A375 (cell line): ENCODE measurements around the gene DAP. TPM values are rescaled to one million over a fixed set of nuclear protein-coding genes. Genes with fewer than 3 reads are reported as not detected.

ENCODE experiments used
- small RNA-seq: library from RNA; depleted of rRNA; stranded (forward); fragments of <200 nt; gene quantifications from one replicate; pipeline ENCODE3, GENCODE V24; 2014
- total RNA-seq: library from RNA; depleted of rRNA; stranded (reverse); fragments of >200 nt; shearing (Covaris generic); gene quantifications from 2 replicates; pipeline ENCODE4 v1.2.3, GENCODE V29; 2014; rRNA removed

DAP gene
- total RNA-seq = 33.6 and 34.5 TPM in 2 replicates

GRCh38 chr5:10761185-10761932, at the start of gene DAP:
DAP (minus strand) TSS chr5:10761234; CDS start chr5:10761068, 166 bp downstream.

Small RNA genes lying within 50 kb of the gene (small RNA-seq; reads per million reads assigned to genes)
- not detected for gene AC012629.4

Other genes starting within 250 kb of the DAP start
- gene ANKRD33B, start 197.2 kb downstream of the DAP start, total RNA-seq = 11.8 and 13.6 TPM in 2 replicates